ENCODE data around the gene TMEM81.

The TMEM81 gene

GRCh38 chr1:205054013-205054412 is 30.2 kb downstream of the TMEM81 start:
- TF ChIP-seq CTCF (IDR thresholded peaks at IDR 0.05): no peak

GRCh38 chr1:205053296-205053695 is 31.0 kb downstream of the TMEM81 start:
- no peak for TF ChIP-seq CTCF (IDR thresholded peaks at IDR 0.05)

GRCh38 chr1:205052690-205053089 is 31.6 kb downstream of the TMEM81 start:
- TF ChIP-seq CTCF (IDR thresholded peaks at IDR 0.05): no peak

GRCh38 chr1:205049479-205049878 is 34.8 kb downstream of the TMEM81 start:
- TF ChIP-seq CTCF (IDR thresholded peaks at IDR 0.05): no peak

GRCh38 chr1:205048382-205048781 is 35.9 kb downstream of the TMEM81 start:
- TF ChIP-seq CTCF (IDR thresholded peaks at IDR 0.05): no peak

GRCh38 chr1:205047764-205048231 is 36.5 kb downstream of the TMEM81 start:
- TF ChIP-seq CTCF (IDR thresholded peaks at IDR 0.05): no peak

- TF ChIP-seq CTCF (IDR thresholded peaks at IDR 0.05): no peak
These were observed 37.4 kb downstream of the TMEM81 start for GRCh38 chr1:205046870-205047269.

- no peak for TF ChIP-seq CTCF (IDR thresholded peaks at IDR 0.05)
These were observed 39.1 kb downstream of the TMEM81 start for GRCh38 chr1:205045146-205045545.
